ENCODE data around the gene SDK1.

- TF ChIP-seq CTCF (IDR thresholded peaks at IDR 0.05) (no peak), POLR2A (IDR thresholded peaks at IDR 0.05) (no peak), EP300 (IDR thresholded peaks at IDR 0.05) (no peak)
Observed at GRCh38 chr7:3915337-3915878, 614.4 kb downstream of the SDK1 start.
